Placental pericyte (primary cell): ENCODE measurements around the gene SEMG2. TPM values are rescaled to one million over a fixed set of nuclear protein-coding genes. Genes with fewer than 3 reads are reported as not detected.

Source experiments
- total RNA-seq: library from RNA; depleted of rRNA; stranded (reverse); fragments of >200 nt; gene quantifications from 2 replicates; pipeline ENCODE4 v1.2.3, GENCODE V29; 2012

SEMG2 gene
- not detected in 2 replicates for total RNA-seq

GRCh38 chr20:45221076-45221475 is at the start of gene SEMG2:
SEMG2 (plus strand) TSS chr20:45221373; CDS start chr20:45221390, 17 bp downstream.

GRCh38 chr20:45174434-45175364 is 46.5 kb upstream of the SEMG2 start, which contains the start of gene PI3:
PI3 (plus strand) TSS chr20:45174902; CDS start chr20:45174923, 21 bp downstream.

GRCh38 chr20:45206725-45207124 is 14.4 kb upstream of the SEMG2 start, which contains the start of gene SEMG1:
SEMG1 (plus strand) TSS chr20:45207033; CDS start chr20:45207054, 21 bp downstream.

GRCh38 chr20:45254383-45255262 is 33.5 kb downstream of the SEMG2 start, which contains the start of gene SLPI:
SLPI (minus strand) TSS chr20:45254564; CDS start chr20:45254543, 21 bp downstream.

Other genes starting within 250 kb of the SEMG2 start
- gene KCNS1, start 120.2 kb upstream of the SEMG2 start, total RNA-seq, result 0.14 and 0.44 TPM in 2 replicates
- not detected in 2 replicates for gene WFDC5, start 106.2 kb upstream of the SEMG2 start, total RNA-seq
- gene WFDC12, start 96.9 kb upstream of the SEMG2 start, total RNA-seq, result not detected in 2 replicates
- 0.44 TPM in 1 of 2 replicates, not detected in the other for gene PI3, start 46.5 kb upstream of the SEMG2 start, total RNA-seq
- not detected in 2 replicates for gene SEMG1, start 14.3 kb upstream of the SEMG2 start, total RNA-seq
- not detected in 2 replicates for gene SLPI, start 33.2 kb downstream of the SEMG2 start, total RNA-seq
- gene RBPJL, start 85.5 kb downstream of the SEMG2 start, total RNA-seq, result not detected in 2 replicates
- gene MATN4, start 86.9 kb downstream of the SEMG2 start, total RNA-seq, result 0.22 TPM in 1 of 2 replicates, not detected in the other
- 212 and 227 TPM in 2 replicates for gene SDC4, start 127.1 kb downstream of the SEMG2 start, total RNA-seq
- 47.3 and 51.3 TPM in 2 replicates for gene SYS1, start 141.8 kb downstream of the SEMG2 start, total RNA-seq
- not detected in 2 replicates for gene TP53TG5, start 157.0 kb downstream of the SEMG2 start, total RNA-seq
- gene DBNDD2, start 186.9 kb downstream of the SEMG2 start, total RNA-seq, result 12.3 and 16.2 TPM in 2 replicates
- gene PIGT, start 194.8 kb downstream of the SEMG2 start, total RNA-seq, result 46.1 and 59.5 TPM in 2 replicates
- gene WFDC2, start 248.4 kb downstream of the SEMG2 start, total RNA-seq, result not detected in 2 replicates